ENCODE data around the gene GPS1. TPM values are rescaled to one million over a fixed set of nuclear protein-coding genes. Genes with fewer than 3 reads are reported as not detected.
A peak's percentile ranks its signal among the peaks of the same experiment; 100 is the strongest.

The GPS1 gene
- total RNA-seq, 1 donor from 2014 or later = 105 TPM

DNA sequence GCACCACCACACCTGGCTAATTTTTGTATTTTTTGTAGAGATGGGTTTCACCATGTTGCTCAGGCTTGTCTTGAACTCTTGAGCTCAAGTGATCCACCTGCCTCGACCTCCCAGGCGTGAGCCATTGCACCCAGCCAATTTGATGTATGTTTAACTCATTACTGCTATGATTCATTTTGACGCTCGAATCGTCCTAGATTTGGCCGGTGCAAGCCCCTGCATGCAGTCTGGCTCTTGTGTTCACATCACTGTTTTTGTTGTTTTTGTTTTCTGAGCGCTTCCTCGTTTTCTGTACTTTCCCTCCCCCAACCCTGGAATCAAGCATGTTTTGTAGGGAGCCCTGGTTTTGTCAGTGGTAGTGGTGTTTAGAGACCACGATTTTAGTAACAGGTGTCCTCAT, 21.7 kb downstream of the GPS1 start:
- peaks cover 3% of the 10 kb centered on the region for H3K36me3 Mint-ChIP-seq
- no peak for DNase-seq (ENCODE audit: low spot score in 2 of 2, unreplicated experiment in 2 of 2)
- H3K9me3 Mint-ChIP-seq = peaks cover 4% of the 10 kb centered on the region
- peaks cover 19% of the 10 kb centered on the region for H3K27me3 Mint-ChIP-seq (ENCODE audit: low read depth)
- TF ChIP-seq, protein P1, sequence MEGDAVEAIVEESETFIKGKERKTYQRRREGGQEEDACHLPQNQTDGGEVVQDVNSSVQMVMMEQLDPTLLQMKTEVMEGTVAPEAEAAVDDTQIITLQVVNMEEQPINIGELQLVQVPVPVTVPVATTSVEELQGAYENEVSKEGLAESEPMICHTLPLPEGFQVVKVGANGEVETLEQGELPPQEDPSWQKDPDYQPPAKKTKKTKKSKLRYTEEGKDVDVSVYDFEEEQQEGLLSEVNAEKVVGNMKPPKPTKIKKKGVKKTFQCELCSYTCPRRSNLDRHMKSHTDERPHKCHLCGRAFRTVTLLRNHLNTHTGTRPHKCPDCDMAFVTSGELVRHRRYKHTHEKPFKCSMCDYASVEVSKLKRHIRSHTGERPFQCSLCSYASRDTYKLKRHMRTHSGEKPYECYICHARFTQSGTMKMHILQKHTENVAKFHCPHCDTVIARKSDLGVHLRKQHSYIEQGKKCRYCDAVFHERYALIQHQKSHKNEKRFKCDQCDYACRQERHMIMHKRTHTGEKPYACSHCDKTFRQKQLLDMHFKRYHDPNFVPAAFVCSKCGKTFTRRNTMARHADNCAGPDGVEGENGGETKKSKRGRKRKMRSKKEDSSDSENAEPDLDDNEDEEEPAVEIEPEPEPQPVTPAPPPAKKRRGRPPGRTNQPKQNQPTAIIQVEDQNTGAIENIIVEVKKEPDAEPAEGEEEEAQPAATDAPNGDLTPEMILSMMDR (IDR thresholded peaks at IDR 0.05; ENCODE audit: unreplicated experiment) = no peak
- no peak overlapping the region for H3K27ac Mint-ChIP-seq
- H3K4me1 Mint-ChIP-seq = no peaks in the 10 kb centered on the region
- no peak overlapping the region for H3K4me3 Mint-ChIP-seq

DNA sequence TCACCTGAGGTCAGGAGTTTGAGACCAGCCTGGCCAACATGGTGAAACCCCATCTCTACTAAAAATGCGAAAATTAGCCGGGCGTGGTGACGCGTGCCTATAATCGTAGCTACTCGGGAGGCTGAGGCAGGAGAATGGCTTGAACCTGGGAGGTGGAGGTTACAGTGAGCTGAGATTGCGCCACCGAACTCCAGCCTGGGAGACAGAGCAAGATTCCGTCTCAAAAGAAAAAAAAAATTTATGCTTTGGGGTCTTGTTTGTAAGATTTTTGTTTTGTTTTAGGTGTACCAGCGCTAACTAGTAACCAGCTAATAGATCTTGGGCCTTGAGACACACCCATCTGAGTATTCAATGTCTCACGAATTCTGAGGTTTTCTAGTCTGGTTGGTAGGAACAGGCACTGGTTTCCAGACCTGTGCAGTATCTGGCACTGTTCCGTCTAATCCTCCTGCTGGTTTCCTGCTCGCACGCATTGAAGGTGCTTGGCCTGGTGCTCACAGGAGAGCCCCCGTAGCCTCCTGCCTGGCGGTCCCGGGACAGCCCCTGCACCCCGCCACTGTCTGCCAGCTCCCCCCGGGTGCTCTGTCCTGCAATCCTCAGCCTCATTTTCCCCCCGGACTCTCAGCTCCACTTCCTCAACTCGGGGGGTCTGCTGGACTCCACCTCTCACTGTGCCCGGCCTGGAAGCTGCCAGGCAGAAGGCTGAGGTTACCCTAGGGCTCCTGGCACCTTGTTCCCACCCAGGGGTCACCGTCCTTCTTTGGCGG, 24.5 kb downstream of the GPS1 start:
- H3K36me3 Mint-ChIP-seq = peaks cover 3% of the 10 kb centered on the region
- DNase-seq (ENCODE audit: low spot score in 2 of 2, unreplicated experiment in 2 of 2) = no peak
- H3K9me3 Mint-ChIP-seq = peaks cover 4% of the 10 kb centered on the region
- H3K27me3 Mint-ChIP-seq (ENCODE audit: low read depth) = peaks cover 16% of the 10 kb centered on the region
- TF ChIP-seq, protein P1 (IDR thresholded peaks at IDR 0.05; ENCODE audit: unreplicated experiment) = no peak
- H3K4me1 Mint-ChIP-seq = no peaks in the 10 kb centered on the region
- H3K4me3 Mint-ChIP-seq = no peak overlapping the region
- H3K27ac Mint-ChIP-seq = no peak overlapping the region

DNA sequence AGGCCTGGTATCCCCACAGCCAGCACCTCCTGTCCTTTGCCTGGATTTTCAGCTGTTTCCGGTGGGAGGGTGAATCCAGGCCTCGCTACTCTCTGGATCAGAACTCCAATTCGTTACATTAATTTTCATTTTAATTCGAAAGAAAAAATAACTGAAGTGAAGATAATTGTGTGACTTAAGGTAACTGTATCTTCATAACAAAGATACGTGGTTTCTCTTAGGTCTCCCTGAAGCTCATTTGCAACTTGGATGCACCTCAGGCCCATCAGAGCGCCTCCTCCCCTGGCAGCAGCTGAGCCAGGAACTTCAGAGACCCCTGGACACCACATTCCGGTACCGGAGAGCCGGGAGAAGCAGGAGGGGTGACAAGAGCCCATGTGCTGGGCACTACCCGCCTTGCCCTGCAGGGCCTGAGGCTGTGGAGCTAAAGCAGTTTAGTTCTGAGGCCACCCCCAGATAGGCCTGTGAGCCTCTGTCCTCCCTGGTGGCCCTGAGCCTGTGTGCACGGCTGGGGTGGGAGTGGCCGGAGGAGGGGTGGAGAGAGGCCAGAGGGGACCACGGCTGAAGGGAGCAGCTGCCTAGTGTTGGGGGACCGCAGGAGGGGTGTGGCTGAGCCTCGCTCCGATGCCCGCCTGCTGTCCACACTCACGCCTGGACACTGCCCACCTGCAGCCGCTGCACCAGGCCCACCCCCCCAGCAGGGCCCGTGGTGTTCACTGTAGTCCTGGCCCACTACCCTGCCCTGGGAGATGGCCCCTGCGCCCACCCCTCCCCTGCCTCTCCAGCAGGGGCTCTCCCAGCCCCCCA, 25.3 kb downstream of the GPS1 start:
- no peaks in the 10 kb centered on the region for H3K4me1 Mint-ChIP-seq
- no peak for DNase-seq (ENCODE audit: low spot score in 2 of 2, unreplicated experiment in 2 of 2)
- H3K27me3 Mint-ChIP-seq (ENCODE audit: low read depth) = peaks cover 16% of the 10 kb centered on the region
- TF ChIP-seq, protein P1 (IDR thresholded peaks at IDR 0.05; ENCODE audit: unreplicated experiment) = peak; percentile 4
- peaks cover 3% of the 10 kb centered on the region for H3K36me3 Mint-ChIP-seq
- H3K27ac Mint-ChIP-seq = peak overlapping the region; percentile 34
- no peak overlapping the region for H3K4me3 Mint-ChIP-seq
- H3K9me3 Mint-ChIP-seq = peaks cover 4% of the 10 kb centered on the region

DNA sequence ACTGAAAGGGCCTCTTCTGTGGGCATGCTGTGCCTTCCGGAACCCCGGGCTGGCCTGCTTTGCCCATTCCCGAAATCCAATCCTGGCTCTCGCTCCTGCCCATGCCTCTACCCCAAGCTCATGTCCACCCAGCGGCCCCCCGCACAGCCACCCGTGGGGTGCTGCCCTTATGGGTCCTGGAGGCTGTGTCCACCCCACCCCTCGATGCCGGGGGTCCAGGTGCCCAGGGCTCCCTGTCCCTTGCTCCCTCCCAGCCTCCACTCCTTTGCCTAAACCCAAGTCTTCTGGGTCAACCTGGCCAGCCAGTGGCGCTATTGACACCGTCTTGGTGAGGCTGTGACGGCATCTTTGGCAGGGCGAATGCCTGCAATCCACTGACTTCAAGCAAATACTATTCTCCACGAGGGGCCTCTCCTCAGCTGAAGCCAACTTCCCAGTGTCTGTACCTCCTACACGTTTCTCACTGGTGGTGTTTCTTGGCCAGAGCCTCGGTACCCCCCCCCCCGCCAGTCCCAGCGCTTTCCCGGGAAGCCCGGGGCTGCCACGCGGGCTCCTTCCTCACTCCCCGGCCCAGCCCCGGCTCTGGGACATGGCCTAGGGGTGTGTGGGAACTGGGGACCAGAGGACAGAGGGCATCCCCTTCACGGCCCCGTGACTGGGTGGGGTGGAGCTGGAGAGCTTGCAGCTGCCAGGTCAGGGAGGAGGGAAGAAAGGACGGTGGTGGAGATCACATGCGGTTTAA, 26.1 kb downstream of the GPS1 start:
- no peak overlapping the region for H3K4me3 Mint-ChIP-seq
- peaks cover 13% of the 10 kb centered on the region for H3K27me3 Mint-ChIP-seq (ENCODE audit: low read depth)
- H3K36me3 Mint-ChIP-seq = peaks cover 3% of the 10 kb centered on the region
- no peaks in the 10 kb centered on the region for H3K4me1 Mint-ChIP-seq
- TF ChIP-seq, protein P1 (IDR thresholded peaks at IDR 0.05; ENCODE audit: unreplicated experiment) = no peak
- DNase-seq (ENCODE audit: low spot score in 2 of 2, unreplicated experiment in 2 of 2) = no peak
- H3K27ac Mint-ChIP-seq = no peak overlapping the region
- H3K9me3 Mint-ChIP-seq = peaks cover 4% of the 10 kb centered on the region

DNA sequence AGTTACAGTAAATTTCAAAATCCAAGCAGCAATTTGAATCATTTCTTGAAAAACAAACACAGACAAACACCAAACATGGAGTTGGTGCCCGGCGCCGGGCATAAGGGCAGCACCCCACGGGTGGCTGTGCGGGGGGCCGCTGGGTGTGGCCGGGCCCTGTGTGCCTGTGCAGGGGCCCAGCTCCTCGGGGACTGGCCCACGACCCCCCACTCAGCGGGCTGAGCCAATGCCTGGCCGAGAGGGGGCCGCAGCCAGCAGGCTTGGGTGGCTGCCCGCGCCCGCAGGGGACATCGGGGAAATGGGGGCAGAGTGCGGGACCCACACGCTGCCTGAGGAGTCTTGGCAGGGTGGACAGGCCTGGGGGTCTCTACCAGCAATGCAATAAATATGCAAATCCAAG, 26.7 kb downstream of the GPS1 start:
- H3K9me3 Mint-ChIP-seq = peaks cover 3% of the 10 kb centered on the region
- peaks cover 3% of the 10 kb centered on the region for H3K36me3 Mint-ChIP-seq
- TF ChIP-seq, protein P1 (IDR thresholded peaks at IDR 0.05; ENCODE audit: unreplicated experiment) = no peak
- H3K27me3 Mint-ChIP-seq (ENCODE audit: low read depth) = peaks cover 10% of the 10 kb centered on the region
- no peak for DNase-seq (ENCODE audit: low spot score in 2 of 2, unreplicated experiment in 2 of 2)
- no peaks in the 10 kb centered on the region for H3K4me1 Mint-ChIP-seq
- no peak overlapping the region for H3K27ac Mint-ChIP-seq
- H3K4me3 Mint-ChIP-seq = no peak overlapping the region
